SHP77 treated with DMSO at 0.1 percent for 48 hours (cell line): ENCODE data around the gene NUDT6.
"Not testable (repeated sequence)": the region's sequence is repeated elsewhere in the genome, so short reads cannot be mapped to it uniquely, and the experiment has no call there.

ENCODE experiments used
- DNase-seq: peaks from one replicate; lab custom pipeline; 2025; lab: John Stamatoyannopoulos, UW

NUDT6 gene, protein sequence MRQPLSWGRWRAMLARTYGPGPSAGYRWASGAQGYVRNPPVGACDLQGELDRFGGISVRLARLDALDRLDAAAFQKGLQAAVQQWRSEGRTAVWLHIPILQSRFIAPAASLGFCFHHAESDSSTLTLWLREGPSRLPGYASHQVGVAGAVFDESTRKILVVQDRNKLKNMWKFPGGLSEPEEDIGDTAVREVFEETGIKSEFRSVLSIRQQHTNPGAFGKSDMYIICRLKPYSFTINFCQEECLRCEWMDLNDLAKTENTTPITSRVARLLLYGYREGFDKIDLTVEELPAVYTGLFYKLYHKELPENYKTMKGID

DNA sequence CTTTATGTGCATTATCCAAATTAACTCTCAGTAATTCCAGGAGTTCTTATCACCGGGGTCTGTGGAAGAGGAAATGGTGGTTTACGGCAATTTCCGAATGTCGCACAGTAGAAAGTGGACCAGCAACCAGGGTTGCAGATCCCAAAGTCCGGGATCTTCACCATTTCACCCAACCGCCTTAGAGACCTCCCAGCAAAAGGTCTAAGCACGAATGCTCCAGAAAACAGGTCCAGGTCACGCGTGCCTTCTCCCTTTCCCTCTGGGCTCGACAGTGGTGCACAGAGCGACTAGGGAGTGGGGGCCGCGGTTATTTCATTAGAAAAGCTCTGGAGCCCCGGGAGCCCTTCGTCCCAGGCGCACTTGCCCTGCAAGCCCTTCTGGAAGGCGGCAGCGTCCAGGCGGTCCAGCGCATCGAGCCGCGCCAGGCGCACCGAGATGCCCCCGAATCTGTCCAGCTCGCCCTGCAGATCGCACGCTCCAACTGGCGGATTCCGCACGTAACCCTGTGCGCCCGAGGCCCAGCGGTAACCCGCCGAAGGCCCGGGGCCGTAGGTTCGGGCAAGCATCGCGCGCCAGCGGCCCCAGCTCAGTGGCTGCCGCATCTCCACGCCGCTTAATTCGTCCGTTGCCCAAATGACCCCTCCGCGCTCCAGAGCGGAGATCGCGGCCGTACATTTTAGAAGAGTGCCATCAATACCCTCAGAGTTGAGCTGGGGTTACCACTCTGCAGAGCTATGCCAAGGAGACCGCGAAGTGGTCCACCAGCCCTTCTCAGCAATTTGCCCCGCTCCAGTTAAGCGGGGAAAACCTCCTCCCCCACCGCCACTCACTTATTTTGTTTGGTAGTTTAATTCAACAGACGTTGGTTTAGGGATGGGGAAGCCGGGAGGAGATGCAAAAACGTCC is at the start of gene NUDT6:
Gene NUDT6 (minus strand): TSS at position 627 of the 906 bp plus-strand sequence. CDS start 25 bp downstream, at position 602.
- DNase-seq: peak; percentile 3

GRCh38 chr4:122968227-122968812 is 45.9 kb upstream of the NUDT6 start:
- DNase-seq: no peak

- no peak for DNase-seq
These were observed 44.8 kb upstream of the NUDT6 start for GRCh38 chr4:122967231-122967630.

DNA sequence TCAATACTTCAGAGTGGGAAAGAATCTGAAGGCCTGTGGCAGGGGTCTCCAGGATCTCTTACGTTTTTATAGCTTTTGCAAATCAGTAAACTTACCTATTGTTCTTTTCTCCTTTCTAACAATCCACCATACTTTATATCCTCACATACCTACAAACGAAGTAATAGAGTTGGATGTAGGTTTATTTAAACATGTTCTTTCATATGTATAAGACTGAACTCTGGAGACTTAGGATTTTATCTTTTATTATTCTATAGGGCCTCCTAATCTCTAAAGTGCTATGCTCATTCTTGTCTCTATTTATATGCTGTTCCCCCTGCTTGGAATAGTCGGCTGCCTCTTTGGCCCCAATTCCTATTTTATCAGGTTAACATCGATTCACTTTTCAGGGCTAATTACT is 43.8 kb upstream of the NUDT6 start:
- DNase-seq: no peak

GRCh38 chr4:122963216-122963615 is 40.8 kb upstream of the NUDT6 start:
- no peak for DNase-seq

- DNase-seq: no peak
These were observed 38.2 kb upstream of the NUDT6 start for GRCh38 chr4:122960611-122961000.

GRCh38 chr4:122959981-122960610 is 37.7 kb upstream of the NUDT6 start:
- DNase-seq: no peak

DNA sequence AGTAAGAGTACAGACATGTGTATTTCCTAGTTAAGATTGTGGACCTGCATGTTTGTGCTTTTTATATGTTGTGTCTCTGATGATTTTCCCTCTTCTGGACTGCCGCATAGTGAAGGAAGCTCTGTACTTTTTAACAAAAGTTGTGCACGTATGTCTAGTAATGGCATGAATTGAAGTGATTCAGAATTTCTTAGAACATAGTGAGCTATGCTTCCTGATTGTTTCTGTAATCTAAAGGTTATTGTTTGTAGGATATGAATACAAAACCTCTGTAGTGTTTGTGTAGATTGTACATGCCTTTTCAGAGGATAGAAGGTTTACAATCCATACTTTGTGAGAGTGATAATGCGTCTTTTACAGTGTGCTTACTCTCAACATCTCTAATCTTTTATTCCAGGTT is 37.0 kb upstream of the NUDT6 start:
- no peak for DNase-seq

GRCh38 chr4:122958505-122958904 is 36.1 kb upstream of the NUDT6 start:
- DNase-seq: no peak

- no peak for DNase-seq
These were observed 31.5 kb upstream of the NUDT6 start for GRCh38 chr4:122953924-122954323.

- DNase-seq: no peak
These were observed 29.6 kb upstream of the NUDT6 start for GRCh38 chr4:122952028-122952427.

DNA sequence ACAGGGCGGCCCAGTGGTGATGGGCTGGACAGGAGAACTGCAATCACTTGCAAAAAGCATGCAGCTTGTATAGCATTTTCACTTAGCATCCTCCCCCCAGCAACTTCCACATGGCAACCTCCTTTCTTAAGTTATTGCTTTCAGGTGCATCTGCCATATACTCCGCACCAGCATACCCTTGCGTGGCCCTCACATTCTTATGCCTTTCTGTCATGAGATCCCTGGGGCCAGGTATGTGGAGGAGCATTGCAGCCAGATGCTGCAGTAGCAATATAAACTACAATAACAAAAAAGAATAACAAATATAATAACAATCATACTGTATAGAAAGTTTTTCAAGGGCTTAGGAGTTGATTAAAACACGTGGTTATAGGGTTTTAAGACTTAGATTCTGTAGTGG is 26.3 kb upstream of the NUDT6 start:
- no peak for DNase-seq

DNA sequence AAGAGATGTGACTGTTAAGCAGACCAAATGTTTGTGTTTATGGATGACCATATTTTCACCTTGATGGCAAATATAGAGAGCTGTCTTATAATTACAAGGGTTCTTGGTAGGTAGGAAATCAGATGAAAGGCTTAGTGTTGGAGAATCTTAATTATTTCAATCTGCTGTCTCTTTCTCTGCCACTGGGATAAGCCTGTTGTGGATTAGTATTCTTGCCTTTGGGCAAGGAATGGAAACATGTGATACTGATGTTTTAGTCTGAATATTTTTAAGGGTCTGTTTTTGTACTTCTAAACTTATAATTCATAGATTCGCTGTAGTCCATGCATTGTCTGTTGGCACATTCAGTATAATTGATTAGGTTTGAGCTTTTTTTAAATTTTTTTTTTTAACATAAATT is 23.7 kb upstream of the NUDT6 start:
- no peak for DNase-seq

DNA sequence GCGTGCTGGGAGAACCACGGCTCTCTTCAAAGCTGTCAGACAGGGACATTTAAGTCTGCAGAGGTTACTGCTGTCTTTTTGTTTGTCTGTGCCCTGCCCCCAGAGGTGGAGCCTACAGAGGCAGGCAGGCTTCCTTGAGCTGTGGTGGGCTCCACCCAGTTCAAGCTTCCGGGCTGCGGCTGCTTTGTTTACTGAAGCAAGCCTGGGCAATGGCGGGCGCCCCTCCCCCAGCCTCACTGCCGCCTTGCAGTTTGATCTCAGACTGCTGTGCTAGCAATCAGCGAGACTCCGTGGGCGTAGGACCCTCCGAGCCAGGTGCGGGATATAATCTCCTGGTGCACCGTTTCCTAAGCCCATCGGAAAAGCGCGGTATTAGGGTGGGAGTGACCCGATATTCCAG is 22.7 kb upstream of the NUDT6 start:
- not testable (repeated sequence) for DNase-seq

DNA sequence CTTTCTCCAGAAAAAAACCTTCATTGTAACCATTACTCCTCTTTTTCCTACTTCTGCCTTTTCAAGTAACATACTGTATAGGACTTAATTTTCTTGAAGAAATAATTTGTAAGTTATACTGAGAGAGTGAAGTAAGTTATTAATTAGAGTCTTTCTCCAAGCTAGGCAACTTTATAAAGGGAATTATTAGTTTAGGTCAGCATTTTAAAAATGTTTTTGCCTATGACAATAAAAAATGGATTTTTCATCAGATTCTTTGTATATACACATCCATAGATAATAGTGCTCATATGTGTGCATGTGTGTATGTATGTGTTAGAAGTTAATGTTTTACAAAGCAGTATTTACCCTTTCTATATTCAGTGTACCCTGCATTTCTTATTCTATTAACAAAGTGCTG is 10.4 kb upstream of the NUDT6 start:
- no peak for DNase-seq

DNA sequence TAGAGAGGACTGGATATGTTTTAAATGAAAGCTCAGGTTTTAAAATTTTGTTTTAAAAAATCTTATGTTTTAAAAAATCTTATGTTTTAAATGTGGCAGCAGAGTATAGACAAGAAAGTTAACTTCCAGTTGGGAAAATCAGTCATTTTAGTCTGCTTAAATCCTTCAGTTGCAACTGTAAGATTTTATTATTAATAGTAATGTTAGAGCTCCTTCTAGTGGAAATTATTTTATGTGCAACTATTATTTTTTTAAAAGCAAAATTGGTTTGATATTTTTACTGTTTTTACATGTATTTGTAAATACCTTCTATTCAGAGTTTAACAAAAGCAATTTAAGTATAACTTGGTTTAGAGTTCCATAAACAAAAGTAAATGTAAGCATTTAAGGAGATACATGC is 8.5 kb upstream of the NUDT6 start:
- no peak for DNase-seq

- DNase-seq: no peak
These were observed 6.5 kb upstream of the NUDT6 start for GRCh38 chr4:122928930-122929329.

DNA sequence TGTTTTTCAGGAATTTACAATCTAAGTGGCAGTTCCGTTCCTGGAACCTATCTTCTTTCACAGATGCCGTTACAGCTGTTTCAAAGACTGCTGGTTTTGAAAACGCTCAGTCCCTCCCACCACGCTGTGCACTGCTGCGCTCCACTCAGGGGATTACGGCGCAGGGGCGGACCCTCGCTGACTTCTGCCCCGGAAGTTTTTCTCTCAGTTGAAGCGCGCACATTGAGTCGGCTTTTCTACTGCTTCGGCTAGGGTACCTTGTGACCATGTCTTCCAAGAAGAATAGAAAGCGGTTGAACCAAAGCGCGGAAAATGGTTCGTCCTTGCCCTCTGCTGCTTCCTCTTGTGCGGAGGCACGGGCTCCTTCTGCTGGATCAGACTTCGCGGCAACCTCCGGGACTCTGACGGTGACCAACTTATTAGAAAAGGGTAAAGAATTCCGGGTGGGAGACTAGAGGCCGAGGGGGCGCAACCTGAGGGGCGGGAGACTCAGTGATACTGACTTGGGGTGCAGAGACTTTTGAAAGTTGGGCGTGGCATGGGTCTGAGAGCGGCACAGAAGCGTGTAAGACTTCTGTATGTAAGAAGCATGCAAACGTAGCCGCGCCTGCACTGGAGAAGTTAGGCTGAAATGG is 597 bp upstream of the NUDT6 start:
- peak; percentile 22 for DNase-seq

DNA sequence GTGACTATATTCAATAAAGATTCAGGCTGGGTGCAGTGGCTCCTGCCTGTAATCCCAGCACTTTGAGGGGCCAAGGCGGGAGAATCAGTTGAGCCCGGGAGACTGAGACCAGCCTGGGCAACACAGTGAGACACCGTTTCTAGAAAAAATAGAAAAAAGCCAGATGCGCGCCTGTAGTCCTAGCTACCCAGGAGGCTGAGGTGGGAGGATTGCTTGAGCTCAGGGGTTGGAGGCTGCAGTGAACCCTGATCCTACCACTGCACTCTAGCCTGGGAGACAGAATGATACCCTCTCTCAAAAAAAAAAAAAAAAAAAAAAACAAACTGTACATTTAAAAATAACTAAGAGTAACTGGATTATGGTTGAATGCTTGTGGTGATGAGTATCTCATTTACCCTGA is 1.1 kb downstream of the NUDT6 start:
- DNase-seq: no peak

- DNase-seq: no peak
These were observed 1.9 kb downstream of the NUDT6 start for GRCh38 chr4:122920473-122920872.

DNA sequence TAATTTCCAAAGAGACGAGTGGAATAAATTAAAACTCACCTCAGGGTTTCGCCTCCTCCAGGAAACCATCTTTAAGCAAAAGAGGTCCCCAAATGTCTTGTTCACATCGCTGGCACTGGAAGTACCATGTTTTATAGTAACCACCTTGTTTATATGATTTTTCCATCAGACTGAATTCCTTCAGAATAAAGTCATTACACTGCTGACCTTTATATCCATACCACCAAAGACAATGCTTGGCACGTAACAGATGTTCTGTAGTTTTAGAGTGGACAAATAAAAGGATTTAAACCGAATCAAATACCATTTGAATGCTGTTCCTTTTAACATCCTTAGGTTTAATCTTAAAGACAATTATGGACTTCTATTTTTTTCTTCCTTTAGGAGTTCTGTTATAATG is 4.7 kb downstream of the NUDT6 start:
- no peak for DNase-seq

DNA sequence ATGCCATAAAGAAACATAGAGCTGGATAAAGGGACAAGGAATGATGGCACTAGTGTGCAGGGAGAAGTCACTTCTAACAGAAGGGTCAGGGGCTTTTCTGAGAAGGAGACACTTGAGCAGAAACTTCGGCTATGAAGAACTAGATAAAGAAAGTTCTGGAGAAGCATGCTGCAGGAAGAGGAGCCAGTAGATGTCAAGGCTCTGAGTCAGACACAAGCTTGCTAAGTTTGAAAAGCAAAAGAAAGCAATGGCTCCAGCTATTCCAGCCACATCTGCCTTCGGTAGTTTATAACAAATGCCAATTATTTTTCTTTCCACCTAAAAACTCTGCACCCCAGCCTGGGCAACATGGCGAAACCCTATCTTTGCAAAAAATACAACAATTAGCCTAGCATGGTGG is 7.5 kb downstream of the NUDT6 start:
- DNase-seq: no peak
